HG03469 (cell line): Measurements from ENCODE around the gene SYTL2.

Experiments
- ATAC-seq: cut with Tn5 transposase; IDR thresholded peaks from one replicate; pipeline ENCODE4 v1.9.1; 2021; ENCODE audit warnings: mild to moderate bottlenecking, moderate library complexity, moderate number of reproducible peaks; ENCODE audit not compliant: unreplicated experiment

Gene SYTL2

DNA sequence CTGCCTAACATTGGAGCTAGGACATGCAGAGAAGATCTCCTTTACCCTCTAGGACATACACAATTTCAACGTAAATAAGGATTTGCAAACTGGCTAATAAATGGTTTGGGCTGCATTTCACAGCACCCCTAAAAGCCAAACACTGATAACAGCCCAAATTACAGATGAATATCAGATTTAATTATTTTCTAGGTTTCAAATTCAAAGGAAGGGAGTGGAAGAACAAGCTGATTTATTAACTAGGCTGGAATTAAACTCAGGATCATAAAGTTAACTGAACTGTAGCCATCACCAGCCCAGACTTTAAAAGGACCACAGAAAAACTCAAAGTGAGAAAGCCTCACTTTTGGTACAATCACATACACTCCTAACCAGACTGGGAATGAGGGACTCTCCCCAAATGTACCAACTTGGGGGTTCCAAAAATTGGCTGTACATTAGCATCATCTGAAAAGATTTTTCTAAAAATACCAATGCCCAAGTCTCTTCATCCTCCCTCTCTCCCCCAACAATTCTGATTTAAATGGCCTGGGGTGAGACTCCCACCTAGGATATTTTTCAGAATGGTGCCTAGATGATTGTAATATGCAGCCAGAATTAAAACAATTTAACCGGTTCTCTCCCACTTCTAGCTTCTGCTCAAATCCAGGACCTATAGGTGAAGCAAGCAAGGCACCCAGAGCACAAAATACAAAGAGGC, 43.5 kb downstream of the SYTL2 start:
- no peak for ATAC-seq

DNA sequence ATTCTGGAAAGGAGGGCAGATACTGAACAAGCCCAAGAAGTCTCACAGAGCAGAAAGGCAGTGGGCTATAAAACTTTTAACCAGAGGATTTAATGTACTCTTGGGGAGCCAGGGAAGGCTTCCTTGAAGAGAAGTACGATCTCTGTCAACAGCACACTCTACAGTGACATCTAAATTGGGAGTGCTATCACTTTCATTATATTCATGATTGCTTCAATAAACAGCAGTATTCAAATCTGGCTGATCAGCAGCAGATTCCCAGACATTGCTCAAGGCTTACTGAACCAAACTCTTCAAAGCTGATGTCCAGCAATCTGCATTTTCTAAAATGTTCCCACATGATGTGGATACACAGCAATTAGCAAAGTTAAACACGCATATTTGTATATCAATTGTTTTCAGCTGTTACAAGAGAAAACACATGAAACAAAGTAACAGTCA, 44.2 kb downstream of the SYTL2 start:
- ATAC-seq: no peak

DNA sequence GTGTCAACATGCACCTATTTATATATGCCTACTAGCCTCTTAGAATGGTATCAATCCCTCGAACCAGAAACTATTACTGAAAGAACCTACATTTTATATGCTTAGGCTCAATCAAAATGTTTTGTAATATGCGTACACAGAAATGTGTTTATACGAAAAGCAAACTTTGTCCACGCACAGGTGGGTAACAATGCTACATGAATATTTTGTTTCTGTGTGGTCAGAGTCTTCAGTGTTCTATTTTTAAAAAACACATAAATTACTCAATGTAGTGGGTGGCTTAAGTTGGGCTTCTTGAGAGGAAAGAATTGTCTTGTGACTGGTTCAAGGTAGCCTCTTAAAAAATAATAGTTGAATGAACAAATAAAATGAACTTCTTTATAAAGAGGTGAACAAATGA, 46.1 kb downstream of the SYTL2 start:
- ATAC-seq: no peak

DNA sequence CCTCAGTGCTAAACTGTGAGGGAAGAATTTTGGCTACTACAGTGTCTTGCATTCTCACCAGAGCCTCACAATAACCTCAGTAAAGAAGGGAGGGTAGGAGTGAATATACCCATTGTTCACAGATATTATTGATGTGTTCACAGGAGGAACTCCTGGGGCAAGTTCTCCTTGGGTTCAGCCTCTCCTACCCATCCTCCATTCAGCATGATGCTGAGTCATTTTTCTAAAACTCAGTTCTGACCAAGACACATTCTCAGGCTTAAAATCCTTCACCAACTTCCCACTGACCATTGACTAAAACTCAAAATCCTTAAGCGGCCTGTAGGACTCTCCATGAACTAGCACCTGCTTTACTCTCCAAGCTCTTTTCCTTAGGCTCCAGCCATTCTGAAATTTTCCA, 48.7 kb downstream of the SYTL2 start:
- ATAC-seq: no peak

DNA sequence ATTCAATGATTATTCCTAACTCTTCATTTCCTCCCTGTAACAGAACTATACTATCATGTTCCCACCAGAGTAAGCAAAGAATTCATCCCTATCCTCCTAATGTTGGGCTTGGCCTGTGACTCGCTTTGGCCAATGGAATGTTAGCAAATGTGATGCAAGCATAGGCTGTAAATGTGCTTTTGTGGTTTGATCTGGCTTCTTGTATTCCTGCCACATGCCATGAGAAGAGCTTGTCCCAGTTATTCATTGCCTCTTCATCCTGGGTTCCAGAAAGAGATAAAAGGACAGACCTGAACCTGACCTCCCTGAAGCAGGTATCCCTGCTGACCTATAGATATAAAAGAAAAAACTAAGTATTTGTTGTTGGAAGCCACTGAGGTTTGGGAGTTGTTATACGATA, 51.0 kb downstream of the SYTL2 start:
- no peak for ATAC-seq

DNA sequence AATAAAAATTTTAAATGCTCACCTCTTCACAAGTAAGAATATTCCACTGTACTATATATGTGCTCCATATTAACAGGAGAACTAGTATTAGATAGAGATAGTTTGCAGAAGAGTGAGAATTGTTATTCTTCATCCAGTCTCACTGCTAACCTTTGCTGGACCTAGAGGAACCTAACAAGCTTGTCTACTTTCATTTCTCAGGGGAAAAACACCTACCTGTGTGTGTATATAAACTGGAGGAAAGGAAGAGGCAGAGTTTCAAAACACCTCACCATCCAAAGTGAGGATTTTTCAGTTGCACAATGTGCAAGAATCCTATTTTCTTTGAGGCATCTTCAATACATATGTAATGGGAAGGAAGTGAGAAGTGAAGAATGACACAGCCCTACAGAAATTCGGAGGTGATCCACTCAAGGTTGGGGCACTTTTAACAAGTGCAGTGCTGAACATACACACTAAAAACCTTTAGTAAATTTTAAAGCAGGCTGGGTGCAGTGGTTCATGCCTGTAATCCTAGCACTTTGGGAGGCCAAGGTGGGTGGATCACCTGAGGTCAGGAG, 52.4 kb downstream of the SYTL2 start:
- ATAC-seq: no peak

DNA sequence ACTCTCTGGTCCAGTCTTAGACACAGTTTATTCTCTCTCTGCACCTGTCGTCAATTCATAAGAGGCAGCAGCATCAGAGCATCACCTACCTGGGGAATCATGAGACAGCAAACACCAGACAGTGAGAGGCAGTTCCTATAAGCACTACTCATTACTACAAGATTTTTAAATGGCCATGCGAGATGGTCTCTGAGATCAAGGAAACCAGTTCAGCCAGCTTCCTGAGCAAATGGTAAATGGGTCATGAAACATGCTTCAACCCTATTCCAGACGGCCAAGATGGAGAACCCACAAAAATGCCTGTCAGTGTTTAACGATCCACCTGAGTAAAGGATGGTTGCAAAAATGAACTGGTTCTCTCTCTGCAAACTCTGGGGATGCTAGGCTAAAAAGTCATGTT, 52.9 kb downstream of the SYTL2 start:
- ATAC-seq: no peak

DNA sequence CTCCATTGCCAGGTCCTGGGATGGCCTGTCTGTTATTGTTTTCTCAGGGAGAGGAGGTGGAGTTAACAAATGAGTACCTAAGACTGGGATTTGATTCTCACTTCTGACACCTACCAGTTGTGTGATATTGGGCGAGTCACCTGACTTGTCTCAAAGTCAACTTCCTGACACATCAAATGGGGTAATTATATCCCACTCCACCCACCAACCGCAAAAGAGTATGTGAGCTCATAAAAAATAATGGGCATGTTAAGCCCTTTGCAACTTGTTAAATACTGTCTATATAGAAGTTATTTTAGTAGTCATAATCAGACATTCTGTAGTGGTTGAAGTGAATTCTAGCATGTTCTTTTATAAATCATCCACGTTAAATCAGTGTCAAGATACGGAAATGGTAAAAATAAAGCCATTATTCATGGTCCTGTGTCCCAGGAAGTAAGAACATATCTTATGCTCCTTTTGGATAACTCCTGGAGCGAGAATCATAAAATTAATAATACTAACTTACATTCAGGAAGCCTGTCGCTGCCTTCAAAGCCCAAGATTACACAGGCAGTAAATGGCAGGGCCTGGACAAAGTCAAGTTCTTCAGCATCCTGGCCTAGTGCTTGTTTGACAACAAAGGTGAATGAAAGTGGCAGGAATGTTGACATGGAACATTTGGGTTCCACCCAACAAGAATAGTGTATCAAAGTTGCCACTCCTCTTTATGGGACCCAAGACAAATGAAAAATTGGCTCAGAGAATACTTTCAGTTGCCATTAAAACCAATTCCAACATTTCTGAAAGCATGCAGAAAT, 54.3 kb downstream of the SYTL2 start:
- no peak for ATAC-seq

DNA sequence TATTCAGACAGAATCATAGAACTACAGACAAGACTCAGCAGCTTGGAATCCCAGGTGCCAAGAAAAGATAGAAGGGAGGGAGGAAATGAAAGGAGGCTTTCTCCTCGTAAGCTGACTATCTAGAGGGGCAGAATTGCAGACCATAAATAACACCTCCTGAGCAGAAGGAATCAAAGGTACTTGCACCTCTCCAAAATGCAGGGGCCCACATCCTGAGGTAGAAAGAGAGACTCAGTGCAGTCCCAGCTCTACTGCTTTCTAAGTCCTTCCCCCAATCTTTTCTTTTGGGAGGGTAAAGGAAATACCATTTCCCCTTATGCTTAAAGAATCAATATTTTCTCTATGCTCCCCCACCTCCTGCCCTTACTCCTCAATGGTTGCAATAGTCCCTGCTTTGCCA, 55.2 kb downstream of the SYTL2 start:
- no peak for ATAC-seq

DNA sequence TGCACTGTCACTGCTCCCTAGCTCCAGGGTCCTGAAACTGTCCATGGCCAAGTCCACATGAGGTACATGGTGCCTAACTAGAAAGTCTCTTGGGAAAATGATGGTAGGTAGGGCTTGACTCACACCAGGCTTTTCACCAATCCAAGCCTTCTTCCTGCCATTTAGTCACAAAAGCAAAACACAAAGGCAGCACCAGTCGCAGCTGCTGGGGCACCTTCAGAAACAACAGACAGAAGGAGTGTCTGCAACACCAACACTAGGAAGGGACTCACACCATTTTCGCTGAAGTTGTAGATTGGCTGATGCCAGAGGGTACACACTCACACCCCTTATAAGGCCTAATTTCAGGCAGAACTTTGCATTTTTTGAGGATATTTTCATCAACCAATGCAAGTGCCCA, 55.7 kb downstream of the SYTL2 start:
- ATAC-seq: no peak

DNA sequence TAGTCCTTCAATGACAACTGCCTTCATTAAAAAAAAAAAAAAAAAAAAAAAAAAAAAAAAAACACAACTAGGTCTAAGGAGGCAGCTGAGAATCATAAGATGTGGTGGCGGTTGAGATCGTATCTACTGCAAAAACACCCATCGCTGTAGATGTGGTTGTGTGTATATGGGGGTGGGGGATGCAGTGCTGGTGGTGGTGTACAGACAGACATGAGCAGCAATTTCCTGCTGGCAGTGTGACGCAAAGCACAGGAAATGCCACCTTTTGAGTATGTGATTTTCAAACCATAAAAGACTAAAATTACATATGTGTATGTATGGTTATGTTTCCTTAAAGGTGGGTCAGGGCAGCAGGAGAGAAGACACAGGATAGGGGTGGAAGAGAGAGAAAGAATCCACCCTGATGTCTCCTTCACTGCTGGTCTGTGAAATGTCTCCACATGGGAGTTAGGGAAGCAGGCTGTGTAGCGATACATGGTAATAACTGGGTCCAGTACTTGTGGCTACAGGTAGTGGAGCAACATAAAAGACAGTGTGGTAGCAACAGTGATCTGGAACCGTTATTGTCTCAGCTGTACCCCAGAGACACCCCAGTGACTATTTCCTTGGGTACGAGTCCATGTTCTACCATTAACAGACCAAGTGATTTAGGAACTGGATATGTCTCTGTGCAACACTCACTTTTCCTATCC, 57.9 kb downstream of the SYTL2 start:
- no peak for ATAC-seq

DNA sequence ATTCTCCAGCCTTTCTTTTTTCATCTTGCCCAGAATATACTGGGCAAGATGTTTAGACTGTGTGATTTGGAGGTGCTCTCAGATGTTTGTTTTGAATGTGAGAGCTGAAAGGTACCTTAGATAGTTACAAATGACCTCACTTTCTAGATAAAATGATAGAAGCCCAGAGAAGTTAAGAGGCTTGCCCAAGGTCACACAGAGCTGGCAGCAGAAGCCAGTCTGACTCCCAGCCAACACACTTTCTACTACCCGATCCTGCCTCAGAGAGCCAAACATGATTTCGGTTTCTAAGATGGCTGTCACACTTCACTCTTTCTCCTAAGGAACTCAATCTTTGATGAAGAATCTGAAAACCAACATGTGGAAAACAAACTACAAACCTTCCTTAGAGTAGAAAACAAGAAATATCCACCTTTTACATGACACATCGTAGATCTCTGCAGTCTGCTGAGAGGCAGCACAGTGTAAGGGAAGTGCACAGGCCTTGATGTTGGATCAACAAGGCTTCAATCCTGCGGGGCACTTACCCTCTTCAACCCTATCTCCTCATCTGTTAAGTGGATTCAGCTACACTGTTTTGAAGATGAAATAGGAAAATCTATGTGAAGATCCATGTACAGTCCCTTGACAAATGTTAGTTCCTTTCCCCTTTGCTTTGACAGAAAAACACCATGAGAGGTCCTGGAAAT, 58.6 kb downstream of the SYTL2 start:
- no peak for ATAC-seq

DNA sequence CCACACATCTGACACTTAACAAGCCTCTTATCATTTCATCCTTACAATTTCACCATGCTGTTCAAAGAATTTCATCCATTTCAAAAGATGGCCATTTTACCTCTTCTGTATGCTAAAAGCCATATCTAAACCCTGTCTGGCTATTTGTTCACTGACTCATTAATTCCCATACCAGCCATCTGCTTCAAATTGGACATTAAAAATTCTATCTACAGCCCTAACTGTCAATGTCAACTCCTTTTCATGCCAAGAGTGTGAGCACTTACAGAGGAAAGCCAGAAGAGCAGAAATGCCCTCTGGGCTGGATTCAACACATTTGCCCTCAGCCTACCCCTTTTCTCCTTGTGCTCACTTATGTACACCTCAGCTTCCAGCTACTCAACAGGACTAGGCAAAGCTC, 59.2 kb downstream of the SYTL2 start:
- no peak for ATAC-seq

DNA sequence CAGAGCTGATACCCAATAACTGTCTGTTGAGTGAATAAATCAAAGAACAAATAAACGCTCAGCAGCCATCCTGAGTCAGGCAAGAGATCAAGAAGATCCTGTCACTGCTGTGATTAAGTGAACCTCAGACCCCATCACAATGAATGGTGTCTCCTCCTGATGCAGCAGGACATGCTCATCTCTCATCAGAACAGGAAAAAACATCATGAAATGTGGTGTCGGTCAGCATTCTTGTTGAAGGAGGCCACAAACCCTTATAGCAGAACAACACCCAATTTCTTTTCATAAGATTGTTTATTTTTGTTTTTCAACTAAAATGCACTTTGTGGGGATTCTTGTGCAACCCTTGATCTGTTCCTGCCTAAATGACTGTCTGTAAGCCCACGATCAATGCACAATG, 60.3 kb downstream of the SYTL2 start:
- ATAC-seq: no peak

DNA sequence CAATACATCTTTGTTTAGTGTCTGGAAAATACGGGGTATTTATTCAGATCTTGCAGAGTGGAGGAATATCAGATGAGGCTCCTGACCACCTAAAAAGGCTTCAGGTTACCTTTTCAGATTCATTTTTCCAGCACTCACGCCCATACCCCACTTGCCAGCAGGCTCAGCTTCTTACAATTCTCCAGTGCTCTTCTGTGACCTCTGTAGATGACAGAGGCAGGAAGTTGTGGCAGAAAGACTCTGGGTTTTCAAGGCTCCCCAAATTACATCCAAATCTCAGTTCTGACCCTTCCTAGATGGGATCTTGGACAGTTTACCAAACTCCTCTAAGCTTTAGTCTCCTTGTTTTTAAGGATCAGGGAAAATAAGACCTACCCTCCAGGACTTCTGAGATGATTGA, 61.1 kb downstream of the SYTL2 start:
- no peak for ATAC-seq

DNA sequence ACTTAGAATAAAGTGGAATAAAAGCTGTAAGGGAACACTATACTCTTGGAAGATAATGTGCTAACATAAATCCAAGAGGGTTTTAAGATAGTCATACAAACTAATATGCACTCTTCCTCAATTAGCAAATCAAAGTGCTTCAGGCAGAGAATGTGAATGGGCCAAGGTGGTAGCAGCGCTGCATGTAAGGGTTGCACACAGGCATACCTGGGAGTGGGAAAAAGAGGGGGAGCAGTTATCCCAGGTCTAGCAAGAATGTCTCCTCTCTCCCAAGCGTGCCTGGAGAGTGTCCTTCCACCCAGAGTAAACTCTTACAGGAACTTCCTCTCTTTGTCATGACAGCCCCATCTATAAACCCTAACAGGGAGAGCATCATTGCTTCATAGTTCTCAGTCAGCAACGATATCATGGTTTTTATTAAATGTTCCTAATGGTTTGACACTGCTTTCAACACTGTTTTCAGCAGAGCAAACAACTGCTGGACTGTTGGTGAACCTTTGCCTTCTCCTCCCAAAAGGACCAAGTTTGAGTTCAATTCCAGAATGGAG, 61.6 kb downstream of the SYTL2 start:
- no peak for ATAC-seq

DNA sequence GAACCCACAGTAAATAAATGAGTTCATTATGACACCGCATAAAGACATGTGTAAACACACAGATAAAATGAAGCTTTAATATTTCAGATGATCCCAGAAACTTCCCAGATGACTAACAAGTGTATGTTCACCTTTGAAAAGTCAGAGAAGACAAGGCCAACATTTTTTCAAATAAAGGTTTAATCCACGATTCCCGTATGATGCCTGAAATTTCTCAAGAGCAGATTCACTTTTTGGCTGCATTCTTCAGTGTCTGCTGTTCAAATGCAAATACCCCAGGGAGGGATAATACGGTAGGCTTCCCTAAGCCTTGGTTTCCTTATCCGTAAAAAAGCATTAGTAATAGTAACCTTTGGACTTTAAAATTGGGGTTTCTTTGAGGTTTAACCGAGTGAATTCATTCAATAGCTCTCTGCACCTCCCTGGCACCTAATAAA, 62.5 kb downstream of the SYTL2 start:
- ATAC-seq: no peak

DNA sequence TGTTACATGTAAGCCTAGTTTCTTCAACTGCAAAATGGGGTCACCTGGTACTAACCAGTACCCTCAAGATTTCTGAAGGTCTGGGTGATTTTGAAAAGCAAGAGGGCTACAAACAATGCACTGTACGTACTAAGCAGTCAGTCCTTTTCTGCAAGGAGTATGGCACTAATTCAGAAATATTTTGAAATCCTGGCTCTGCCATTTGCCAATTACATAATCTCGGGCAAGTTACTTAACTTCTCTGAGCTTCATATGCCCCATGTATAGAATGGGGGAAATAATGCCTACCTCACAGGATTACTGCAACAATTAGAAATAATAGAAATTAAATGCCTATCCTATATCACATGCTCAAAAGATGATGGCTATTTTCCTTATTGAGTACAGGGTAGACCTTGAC, 64.3 kb downstream of the SYTL2 start:
- no peak for ATAC-seq

DNA sequence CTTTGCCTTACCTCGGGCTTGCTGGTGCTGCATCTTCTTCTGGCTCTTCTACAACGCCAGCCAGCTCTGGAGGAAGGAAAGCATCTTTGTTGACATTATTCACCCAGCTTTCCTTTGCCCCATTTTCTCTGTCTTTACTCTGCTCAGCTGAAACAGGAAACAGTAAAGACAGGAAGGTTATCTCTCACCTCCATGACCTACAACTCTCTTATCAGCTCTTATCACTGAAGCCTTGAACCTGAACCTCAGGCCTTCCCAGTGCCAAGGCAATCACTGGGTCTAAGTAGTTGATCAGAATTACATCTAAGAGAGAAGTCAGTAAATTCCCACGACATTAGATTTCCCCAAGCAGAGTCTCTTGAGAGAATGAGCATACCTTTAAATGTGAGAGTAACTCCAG, 65.3 kb downstream of the SYTL2 start:
- no peak for ATAC-seq

DNA sequence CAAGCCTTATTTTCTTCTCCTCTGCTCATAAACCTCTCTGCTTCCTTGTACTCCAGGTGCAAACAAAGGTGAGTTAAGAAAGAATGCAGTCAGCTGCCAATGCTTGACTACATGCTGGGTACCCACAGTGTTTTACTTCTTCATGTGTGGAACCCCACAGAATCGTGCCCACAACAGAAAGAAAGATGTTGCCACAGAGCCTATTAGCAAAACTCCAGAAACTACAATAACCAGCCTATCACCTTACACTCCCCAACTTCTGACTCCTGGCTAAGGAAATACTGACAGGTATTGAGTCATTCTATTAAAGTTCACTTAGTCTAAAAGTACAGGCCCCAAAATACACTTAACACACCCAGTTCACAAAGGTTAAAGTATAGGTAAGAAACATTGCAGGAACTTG, 68.1 kb downstream of the SYTL2 start:
- no peak for ATAC-seq

DNA sequence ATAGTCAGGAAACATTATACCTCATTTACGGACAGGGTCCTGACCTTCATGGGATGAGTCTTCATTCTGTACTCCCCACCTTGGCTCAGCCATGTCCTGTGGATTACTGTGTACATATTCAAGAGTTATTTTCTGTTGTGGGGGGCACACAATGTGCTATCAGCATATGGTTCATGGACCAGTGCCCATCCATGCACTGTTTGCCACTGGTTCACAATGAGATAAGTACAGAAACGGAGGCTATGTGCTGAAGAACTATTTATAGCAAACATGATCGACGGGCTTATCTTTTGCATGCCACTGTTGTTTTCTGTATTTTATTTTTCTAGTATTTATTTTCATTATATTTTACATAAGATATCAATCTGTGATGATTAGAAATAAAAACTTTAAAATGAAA, 68.6 kb downstream of the SYTL2 start:
- no peak for ATAC-seq
